ENCODE measurements around the gene SLC16A3. TPM values are rescaled to one million over a fixed set of nuclear protein-coding genes. Genes with fewer than 3 reads are reported as not detected.

The SLC16A3 gene
- total and polyA plus RNA-seq, 4 donors = 1.1 to 10.5 (median 8.8) TPM

DNA sequence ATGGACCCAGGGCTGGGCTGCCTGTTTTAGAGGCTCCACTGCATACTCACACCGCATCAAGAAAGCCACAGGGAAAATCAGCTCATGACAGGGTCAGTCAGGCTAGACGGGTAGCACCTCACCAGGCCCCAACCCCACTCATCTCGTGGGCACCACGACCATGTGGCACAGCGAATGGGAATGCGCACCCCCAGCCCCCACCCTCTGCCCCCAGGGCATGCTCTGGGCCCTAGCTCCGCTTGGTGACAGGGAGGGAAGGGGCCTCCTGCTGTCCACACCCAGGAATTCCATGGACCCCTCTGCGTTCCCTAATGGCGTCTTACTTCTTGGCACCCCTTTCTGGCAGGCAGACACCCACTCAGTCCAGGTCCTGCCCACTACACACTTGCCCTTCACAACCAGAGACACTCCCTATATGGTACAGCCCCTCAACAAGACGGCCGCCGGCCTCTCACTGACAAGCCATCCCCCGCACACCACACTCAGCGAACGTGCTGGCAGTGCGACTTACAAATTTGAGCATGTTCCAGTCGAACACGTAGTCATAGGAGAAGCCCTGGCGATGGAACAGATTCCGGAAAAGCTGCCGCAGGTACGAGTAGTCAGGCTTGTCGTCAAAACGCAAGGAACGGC lies 22.1 kb downstream of the SLC16A3 start:
- Histone ChIP-seq H3K9me3 (ENCODE audit: control insufficient read depth in 4 of 4, low read length in 3 of 4) (no peaks in the 10 kb centered on the region), H3K27ac (ENCODE audit: low read depth in 1 of 2, low read length in 2 of 2) (no peak overlapping the region)
- DNase-seq (ENCODE audit: low spot score) = no peak

DNA sequence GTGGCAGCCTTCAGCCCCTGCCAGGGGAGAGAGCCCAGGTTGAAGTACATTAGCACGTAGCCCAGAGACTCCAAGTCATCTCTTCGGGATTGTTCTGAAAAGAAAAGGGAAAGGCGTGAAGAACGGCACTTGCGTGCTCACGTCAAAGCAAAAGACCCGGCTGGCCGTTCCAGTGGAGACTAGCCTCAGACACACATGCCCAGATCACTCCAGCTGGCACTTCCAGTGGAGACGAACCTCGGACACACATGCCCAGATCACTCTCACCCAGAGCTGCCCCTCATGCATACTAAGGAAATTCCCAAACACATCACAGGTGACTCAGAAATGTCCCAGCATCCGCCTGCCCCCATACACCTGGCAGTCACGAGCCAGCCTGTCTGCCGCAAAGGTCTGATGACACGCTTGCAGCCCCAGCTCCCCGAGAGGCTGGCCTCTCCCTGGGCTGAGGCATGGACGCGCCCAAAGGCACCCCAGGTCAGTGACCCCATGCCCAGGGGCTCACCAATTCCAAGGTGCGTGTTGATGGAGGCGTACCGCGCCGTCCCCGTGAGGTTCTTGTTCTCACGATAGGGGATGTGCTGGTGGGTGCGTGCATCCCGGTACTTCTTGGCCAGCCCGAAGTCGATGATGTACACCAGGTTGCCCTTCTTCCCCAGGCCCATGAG lies 23.8 kb downstream of the SLC16A3 start:
- whole genome bisulfite sequencing = 95% methylated on average over 28 of the region's 28 CpGs
- no peak overlapping the region for H3K4me3 ChIP-seq (ENCODE audit: low read depth in 1 of 3, low read length in 3 of 3)
- H3K4me1 ChIP-seq (ENCODE audit: control insufficient read depth in 4 of 4, insufficient read depth in 4 of 4, low read length in 3 of 4) = no peaks in the 10 kb centered on the region
- H3K9me3 ChIP-seq (ENCODE audit: control insufficient read depth in 4 of 4, low read length in 3 of 4) = no peaks in the 10 kb centered on the region
- DNase-seq (ENCODE audit: low spot score) = no peak
- no peak overlapping the region for H3K27ac ChIP-seq (ENCODE audit: low read depth in 1 of 2, low read length in 2 of 2)
- no peaks in the 10 kb centered on the region for H3K27me3 ChIP-seq (ENCODE audit: control insufficient read depth in 4 of 4, insufficient read depth in 4 of 4, low read length in 3 of 4)
- H3K9ac ChIP-seq (ENCODE audit: low read depth in 1 of 2, low read length in 2 of 2) = no peak overlapping the region
- H3K36me3 ChIP-seq (ENCODE audit: control insufficient read depth in 4 of 4, insufficient read depth in 3 of 4, low read depth in 1 of 4, low read length in 3 of 4) = peaks cover 44 to 75% (median 55%) of the 10 kb centered on the region in 4 donors
- TF ChIP-seq, protein P1, sequence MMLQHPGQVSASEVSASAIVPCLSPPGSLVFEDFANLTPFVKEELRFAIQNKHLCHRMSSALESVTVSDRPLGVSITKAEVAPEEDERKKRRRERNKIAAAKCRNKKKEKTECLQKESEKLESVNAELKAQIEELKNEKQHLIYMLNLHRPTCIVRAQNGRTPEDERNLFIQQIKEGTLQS (IDR thresholded peaks at IDR 0.05) = no peak
- TF ChIP-seq, protein P2, sequence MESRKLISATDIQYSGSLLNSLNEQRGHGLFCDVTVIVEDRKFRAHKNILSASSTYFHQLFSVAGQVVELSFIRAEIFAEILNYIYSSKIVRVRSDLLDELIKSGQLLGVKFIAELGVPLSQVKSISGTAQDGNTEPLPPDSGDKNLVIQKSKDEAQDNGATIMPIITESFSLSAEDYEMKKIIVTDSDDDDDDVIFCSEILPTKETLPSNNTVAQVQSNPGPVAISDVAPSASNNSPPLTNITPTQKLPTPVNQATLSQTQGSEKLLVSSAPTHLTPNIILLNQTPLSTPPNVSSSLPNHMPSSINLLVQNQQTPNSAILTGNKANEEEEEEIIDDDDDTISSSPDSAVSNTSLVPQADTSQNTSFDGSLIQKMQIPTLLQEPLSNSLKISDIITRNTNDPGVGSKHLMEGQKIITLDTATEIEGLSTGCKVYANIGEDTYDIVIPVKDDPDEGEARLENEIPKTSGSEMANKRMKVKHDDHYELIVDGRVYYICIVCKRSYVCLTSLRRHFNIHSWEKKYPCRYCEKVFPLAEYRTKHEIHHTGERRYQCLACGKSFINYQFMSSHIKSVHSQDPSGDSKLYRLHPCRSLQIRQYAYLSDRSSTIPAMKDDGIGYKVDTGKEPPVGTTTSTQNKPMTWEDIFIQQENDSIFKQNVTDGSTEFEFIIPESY (IDR thresholded peaks at IDR 0.05) = no peak
- TF ChIP-seq SP1 (IDR thresholded peaks at IDR 0.05) (no peak), HNF4G (IDR thresholded peaks at IDR 0.05) (no peak), RXRA (IDR thresholded peaks at IDR 0.05) (no peak), RAD21 (IDR thresholded peaks at IDR 0.05) (no peak), YY1 (IDR thresholded peaks at IDR 0.05) (no peak), NR2F2 (IDR thresholded peaks at IDR 0.05) (no peak), JUND (IDR thresholded peaks at IDR 0.05) (no peak), HNF4A (conservative IDR thresholded peaks at IDR 0.05) (no peak)
- TF ChIP-seq, protein P3, sequence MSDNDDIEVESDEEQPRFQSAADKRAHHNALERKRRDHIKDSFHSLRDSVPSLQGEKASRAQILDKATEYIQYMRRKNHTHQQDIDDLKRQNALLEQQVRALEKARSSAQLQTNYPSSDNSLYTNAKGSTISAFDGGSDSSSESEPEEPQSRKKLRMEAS (IDR thresholded peaks at IDR 0.05) = no peak

More for the DNA sequence above, 22.1 kb downstream of the SLC16A3 start:
- no peak overlapping the region for H3K4me3 ChIP-seq (ENCODE audit: low read depth in 1 of 3, low read length in 3 of 3)
- WGBS = 95% methylated on average over 25 of the region's 25 CpGs
- TF ChIP-seq RAD21 (IDR thresholded peaks at IDR 0.05) (no peak), FOXA1 (IDR thresholded peaks at IDR 0.05) (no peak), HNF4G (IDR thresholded peaks at IDR 0.05) (no peak)
- TF ChIP-seq, protein P4, sequence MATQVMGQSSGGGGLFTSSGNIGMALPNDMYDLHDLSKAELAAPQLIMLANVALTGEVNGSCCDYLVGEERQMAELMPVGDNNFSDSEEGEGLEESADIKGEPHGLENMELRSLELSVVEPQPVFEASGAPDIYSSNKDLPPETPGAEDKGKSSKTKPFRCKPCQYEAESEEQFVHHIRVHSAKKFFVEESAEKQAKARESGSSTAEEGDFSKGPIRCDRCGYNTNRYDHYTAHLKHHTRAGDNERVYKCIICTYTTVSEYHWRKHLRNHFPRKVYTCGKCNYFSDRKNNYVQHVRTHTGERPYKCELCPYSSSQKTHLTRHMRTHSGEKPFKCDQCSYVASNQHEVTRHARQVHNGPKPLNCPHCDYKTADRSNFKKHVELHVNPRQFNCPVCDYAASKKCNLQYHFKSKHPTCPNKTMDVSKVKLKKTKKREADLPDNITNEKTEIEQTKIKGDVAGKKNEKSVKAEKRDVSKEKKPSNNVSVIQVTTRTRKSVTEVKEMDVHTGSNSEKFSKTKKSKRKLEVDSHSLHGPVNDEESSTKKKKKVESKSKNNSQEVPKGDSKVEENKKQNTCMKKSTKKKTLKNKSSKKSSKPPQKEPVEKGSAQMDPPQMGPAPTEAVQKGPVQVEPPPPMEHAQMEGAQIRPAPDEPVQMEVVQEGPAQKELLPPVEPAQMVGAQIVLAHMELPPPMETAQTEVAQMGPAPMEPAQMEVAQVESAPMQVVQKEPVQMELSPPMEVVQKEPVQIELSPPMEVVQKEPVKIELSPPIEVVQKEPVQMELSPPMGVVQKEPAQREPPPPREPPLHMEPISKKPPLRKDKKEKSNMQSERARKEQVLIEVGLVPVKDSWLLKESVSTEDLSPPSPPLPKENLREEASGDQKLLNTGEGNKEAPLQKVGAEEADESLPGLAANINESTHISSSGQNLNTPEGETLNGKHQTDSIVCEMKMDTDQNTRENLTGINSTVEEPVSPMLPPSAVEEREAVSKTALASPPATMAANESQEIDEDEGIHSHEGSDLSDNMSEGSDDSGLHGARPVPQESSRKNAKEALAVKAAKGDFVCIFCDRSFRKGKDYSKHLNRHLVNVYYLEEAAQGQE (IDR thresholded peaks at IDR 0.05) = no peak
- TF ChIP-seq, protein P2 (IDR thresholded peaks at IDR 0.05) = no peak
- TF ChIP-seq, protein P5, sequence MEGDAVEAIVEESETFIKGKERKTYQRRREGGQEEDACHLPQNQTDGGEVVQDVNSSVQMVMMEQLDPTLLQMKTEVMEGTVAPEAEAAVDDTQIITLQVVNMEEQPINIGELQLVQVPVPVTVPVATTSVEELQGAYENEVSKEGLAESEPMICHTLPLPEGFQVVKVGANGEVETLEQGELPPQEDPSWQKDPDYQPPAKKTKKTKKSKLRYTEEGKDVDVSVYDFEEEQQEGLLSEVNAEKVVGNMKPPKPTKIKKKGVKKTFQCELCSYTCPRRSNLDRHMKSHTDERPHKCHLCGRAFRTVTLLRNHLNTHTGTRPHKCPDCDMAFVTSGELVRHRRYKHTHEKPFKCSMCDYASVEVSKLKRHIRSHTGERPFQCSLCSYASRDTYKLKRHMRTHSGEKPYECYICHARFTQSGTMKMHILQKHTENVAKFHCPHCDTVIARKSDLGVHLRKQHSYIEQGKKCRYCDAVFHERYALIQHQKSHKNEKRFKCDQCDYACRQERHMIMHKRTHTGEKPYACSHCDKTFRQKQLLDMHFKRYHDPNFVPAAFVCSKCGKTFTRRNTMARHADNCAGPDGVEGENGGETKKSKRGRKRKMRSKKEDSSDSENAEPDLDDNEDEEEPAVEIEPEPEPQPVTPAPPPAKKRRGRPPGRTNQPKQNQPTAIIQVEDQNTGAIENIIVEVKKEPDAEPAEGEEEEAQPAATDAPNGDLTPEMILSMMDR (IDR thresholded peaks at IDR 0.05; ENCODE audit: low read depth, low read length, missing input control) = no peak
- no peaks in the 10 kb centered on the region for H3K27me3 ChIP-seq (ENCODE audit: control insufficient read depth in 4 of 4, insufficient read depth in 4 of 4, low read length in 3 of 4)
- peaks cover 0 to 3% (median 0%) of the 10 kb centered on the region in 4 donors for H3K4me1 ChIP-seq (ENCODE audit: control insufficient read depth in 4 of 4, insufficient read depth in 4 of 4, low read length in 3 of 4)
- H3K9ac ChIP-seq (ENCODE audit: low read depth in 1 of 2, low read length in 2 of 2) = no peak overlapping the region
- H3K36me3 ChIP-seq (ENCODE audit: control insufficient read depth in 4 of 4, insufficient read depth in 3 of 4, low read depth in 1 of 4, low read length in 3 of 4) = peaks cover 45 to 83% (median 57%) of the 10 kb centered on the region in 4 donors
